H1 (cell line): ENCODE results near the gene TMEM131L. TPM values are rescaled to one million over a fixed set of nuclear protein-coding genes. Genes with fewer than 3 reads are reported as not detected.

Source experiments
- CTCF ChIA-PET: fragments of 300-600 bp; sonication (Branson Sonifier 250); formaldehyde crosslinking; loops from one replicate; lab custom pipeline; 2021; ENCODE audit not compliant: partially characterized antibody; lab: Charles Lee
- POLR2A ChIA-PET: fragments of 300-600 bp; sonication (Branson Sonifier 250); formaldehyde crosslinking; loops from one replicate; lab custom pipeline; 2021; ENCODE audit warnings: inconsistent platforms; ENCODE audit not compliant: partially characterized antibody; lab: Charles Lee
- DNase-seq, 2 experiments: peaks; one replicate each; pipeline versions ENCODE4 v3.0.0 to v3.0.0-alpha.2; 2010 to 2022; ENCODE audit warnings: low spot score in 2 of 2, low read depth in 1 of 2, mixed read lengths in 1 of 2
- FAIRE-seq: peaks from 2 replicates; lab custom pipeline; 2011; peaks lifted over from hg19 to GRCh38; lab: Jason Lieb, UNC
- H2AFZ ChIP-seq: 2 replicates; pipeline ENCODE4 v1.8.1; 2012; ENCODE audit warnings: low read length, inconsistent platforms
- H2AK5ac ChIP-seq: 2 replicates; pipeline ENCODE4 v1.6.1; 2013; ENCODE audit warnings: low read depth, low read length
- H2BK120ac ChIP-seq: replicated peaks from 2 replicates; pipeline ENCODE3; 2013; ENCODE audit warnings: low read depth, low read length, inconsistent platforms
- H2BK12ac ChIP-seq: 2 replicates; pipeline ENCODE4 v1.6.1; 2013; ENCODE audit warnings: low read depth, low read length
- H2BK15ac ChIP-seq: 2 replicates; pipeline ENCODE4 v1.6.1; 2013; ENCODE audit warnings: low read length
- H2BK20ac ChIP-seq: 2 replicates; pipeline ENCODE4 v1.6.1; 2013; ENCODE audit warnings: low read length
- H2BK5ac ChIP-seq: 2 replicates; pipeline ENCODE4 v1.6.1; 2013; ENCODE audit warnings: low read depth, low read length
- H3K14ac ChIP-seq: 2 replicates; pipeline ENCODE4 v1.6.1; 2013; ENCODE audit warnings: inconsistent platforms; ENCODE audit not compliant: insufficient read length
- H3K18ac ChIP-seq: 2 replicates; pipeline ENCODE4 v1.6.1; 2013; ENCODE audit warnings: low read length; ENCODE audit errors: extremely low read depth
- H3K23ac ChIP-seq: 2 replicates; pipeline ENCODE4 v1.6.1; 2013; ENCODE audit warnings: inconsistent platforms; ENCODE audit not compliant: insufficient read length
- H3K23me2 ChIP-seq: 2 replicates; pipeline ENCODE4 v1.6.1; 2013; ENCODE audit warnings: low read depth, low read length
- H3K27ac ChIP-seq: 2 replicates; pipeline ENCODE4 v1.6.1; 2011; ENCODE audit warnings: low read depth, low read length, inconsistent platforms
- H3K27me3 ChIP-seq, 4 experiments: replicated peaks in 1 of 4; 1 replicate in 1 of 4; 2 replicates in 3 of 4; pipeline versions ENCODE4 v1.6.1 to v1.8.1; 2011 to 2013; ENCODE audit warnings: low read length in 3 of 4, mild to moderate bottlenecking in 3 of 4, inconsistent platforms in 2 of 4, mixed read lengths in 2 of 4, moderate library complexity in 1 of 4; ENCODE audit not compliant: control insufficient read depth in 3 of 4, insufficient read depth in 3 of 4; ENCODE audit errors: extremely low read depth in 1 of 4
- H3K36me3 ChIP-seq, 4 experiments: 2 replicates each; pipeline versions ENCODE4 v1.6.1 to v1.8.1; 2011 to 2013; ENCODE audit warnings: mild to moderate bottlenecking in 4 of 4, low read length in 3 of 4, moderate library complexity in 2 of 4, control low read depth in 1 of 4, inconsistent platforms in 1 of 4; ENCODE audit not compliant: insufficient read depth in 4 of 4, control insufficient read depth in 2 of 4
- H3K4ac ChIP-seq: replicated peaks from 2 replicates; pipeline ENCODE3; 2013; ENCODE audit warnings: low read length, low read depth, mixed read lengths, inconsistent platforms; ENCODE audit not compliant: insufficient read length
- H3K4me1 ChIP-seq, 4 experiments: replicated peaks in 1 of 4; 1 replicate in 1 of 4; 2 replicates in 3 of 4; pipeline versions ENCODE4 v1.6.1 to v1.8.1; 2011 to 2013; ENCODE audit warnings: low read length in 3 of 4, inconsistent platforms in 2 of 4, mixed read lengths in 1 of 4; ENCODE audit not compliant: insufficient read depth in 4 of 4, control insufficient read depth in 3 of 4
- H3K4me2 ChIP-seq, 2 experiments: 2 replicates each; pipeline versions ENCODE4 v1.6.1 to v1.8.1; 2011 to 2013; ENCODE audit warnings: low read depth in 2 of 2, low read length in 2 of 2, control low read depth in 1 of 2, inconsistent platforms in 1 of 2, mild to moderate bottlenecking in 1 of 2; ENCODE audit not compliant: insufficient read depth in 1 of 2
- H3K4me3 ChIP-seq, 4 experiments: fragments of 200-600, 300-600 bp in 1 of 4; sonication (generic), shearing (Covaris generic), sonication (Bioruptor Twin) in 1 of 4; 2 replicates each; pipeline versions ENCODE4 v1.5.1 to v1.8.1; 2011 to 2016; ENCODE audit warnings: low read length in 4 of 4, low read depth in 3 of 4, control low read depth in 2 of 4, inconsistent platforms in 2 of 4, mild to moderate bottlenecking in 2 of 4, mixed read lengths in 1 of 4, moderate library complexity in 1 of 4; ENCODE audit not compliant: insufficient read depth in 2 of 4; ENCODE audit errors: extremely low read depth in 1 of 4
- H3K56ac ChIP-seq: replicated peaks from 2 replicates; pipeline ENCODE3; 2013; ENCODE audit warnings: low read depth, mild to moderate bottlenecking, mixed read lengths, low read length, inconsistent platforms; ENCODE audit not compliant: insufficient read length
- H3K79me1 ChIP-seq: 2 replicates; pipeline ENCODE4 v1.6.1; 2013; ENCODE audit warnings: low read depth, low read length, control low read depth
- H3K79me2 ChIP-seq, 2 experiments: 2 replicates each; pipeline versions ENCODE4 v1.6.1 to v1.8.1; 2012 to 2013; ENCODE audit warnings: low read length in 2 of 2, mild to moderate bottlenecking in 2 of 2, inconsistent platforms in 1 of 2; ENCODE audit not compliant: insufficient read depth in 2 of 2, control insufficient read depth in 1 of 2
- H3K9ac ChIP-seq, 4 experiments: replicated peaks in 1 of 4; 1 replicate in 1 of 4; 2 replicates in 3 of 4; pipeline versions ENCODE4 v1.6.1 to v1.8.1; 2011 to 2013; ENCODE audit warnings: low read depth in 3 of 4, low read length in 3 of 4, control low read depth in 2 of 4, mild to moderate bottlenecking in 2 of 4, moderate library complexity in 2 of 4, inconsistent platforms in 1 of 4; ENCODE audit errors: extremely low read depth in 1 of 4
- H3K9me3 ChIP-seq, 2 experiments: 2 replicates each; pipeline versions ENCODE4 v1.6.1 to v1.8.1; 2012 to 2013; ENCODE audit warnings: mild to moderate bottlenecking in 2 of 2, moderate library complexity in 2 of 2, control low read depth in 1 of 2, inconsistent platforms in 1 of 2, low read depth in 1 of 2, low read length in 1 of 2, mixed read lengths in 1 of 2; ENCODE audit not compliant: insufficient read depth in 2 of 2
- H4K20me1 ChIP-seq, 2 experiments: replicated peaks in 1 of 2; 2 replicates each; pipeline versions ENCODE3 to v1.8.1; 2011 to 2013; ENCODE audit warnings: inconsistent platforms in 2 of 2, low read length in 2 of 2, mild to moderate bottlenecking in 1 of 2; ENCODE audit not compliant: insufficient read depth in 2 of 2, control insufficient read depth in 1 of 2
- H4K5ac ChIP-seq: 2 replicates; pipeline ENCODE4 v1.6.1; 2013; ENCODE audit warnings: low read length, low read depth, mixed read lengths, inconsistent platforms; ENCODE audit not compliant: insufficient read length
- H4K8ac ChIP-seq: 2 replicates; pipeline ENCODE4 v1.8.0; 2013; ENCODE audit warnings: mild to moderate bottlenecking, moderate library complexity, low read length, inconsistent platforms; ENCODE audit not compliant: insufficient read depth; ENCODE audit errors: extremely low read depth
- H4K91ac ChIP-seq: replicated peaks from 2 replicates; pipeline ENCODE3; 2013; ENCODE audit warnings: low read length, mixed read lengths, inconsistent platforms; ENCODE audit not compliant: insufficient read length
- GTF2F1 ChIP-seq: IDR thresholded peaks from 2 replicates; pipeline ENCODE4 v1.6.1; 2012; ENCODE audit warnings: low read depth, low read length, improper control_type of control experiment, borderline replicate concordance
- NRF1 ChIP-seq: IDR thresholded peaks from 2 replicates; pipeline ENCODE4 v1.6.1; 2011; ENCODE audit warnings: mild to moderate bottlenecking, low read depth, low read length, improper control_type of control experiment
- SIRT6 ChIP-seq: IDR thresholded peaks from one replicate; pipeline ENCODE4 v1.7.1; 2012; ENCODE audit warnings: low read length, inconsistent platforms
- SP1 ChIP-seq: IDR thresholded peaks from 2 replicates; pipeline ENCODE4 v1.6.1; 2011; ENCODE audit warnings: low read depth, low read length
- YY1 ChIP-seq: IDR thresholded peaks from 2 replicates; pipeline ENCODE4 v1.6.1; 2011; ENCODE audit warnings: low read depth, mild to moderate bottlenecking, low read length
- WGBS, 2 experiments: shearing (Covaris generic) in 1 of 2; methylation state at CpG; one replicate each; pipeline versions ENCODE4 v1.1.6 to v1.1.7; 2013 to 2015; ENCODE audit warnings: low lambda C conversion rate in 2 of 2, mixed read lengths in 2 of 2, inconsistent platforms in 1 of 2, low coverage in 1 of 2, missing lambda C conversion rate in 1 of 2; ENCODE audit not compliant: insufficient replicate concordance in 2 of 2, insufficient coverage in 1 of 2, insufficient read length in 1 of 2; ENCODE audit errors: extremely low coverage in 1 of 2, missing lambda C conversion rate in 1 of 2; 5-methylcytosine and 5-hydroxymethylcytosine counted together
- polyA plus RNA-seq, 7 experiments: library from polyadenylated mRNA; depleted of rRNA in 3 of 7; stranded (reverse) in 5 of 7; unstranded in 2 of 7; fragments of >200 nt in 5 of 7; fragments of 200-250 nt in 2 of 7; gene quantifications; 1 replicate in 5 of 7; 2 replicates in 1 of 7; 4 replicates in 1 of 7; pipeline versions ENCODE4 v1.2.1 to v1.2.3, GENCODE V29; 2011 to 2013; ENCODE audit warnings: missing spikeins in 2 of 7, mixed read lengths in 2 of 7
- total RNA-seq: library from RNA; stranded (reverse); fragmentation: NEBNext Ultra II Directional; extraction: Animal tissue kit (Norgen Biotek cat#: 25700); gene quantifications from 2 replicates; pipeline ENCODE4 v1.2.1, GENCODE V29; 2021

TMEM131L gene
- total and polyA plus RNA-seq, 2 of the 8 experiments (the other 6 are each of a cell fraction or from before 2014, with no cell fraction given), result 14.3 to 26.1 TPM

DNA sequence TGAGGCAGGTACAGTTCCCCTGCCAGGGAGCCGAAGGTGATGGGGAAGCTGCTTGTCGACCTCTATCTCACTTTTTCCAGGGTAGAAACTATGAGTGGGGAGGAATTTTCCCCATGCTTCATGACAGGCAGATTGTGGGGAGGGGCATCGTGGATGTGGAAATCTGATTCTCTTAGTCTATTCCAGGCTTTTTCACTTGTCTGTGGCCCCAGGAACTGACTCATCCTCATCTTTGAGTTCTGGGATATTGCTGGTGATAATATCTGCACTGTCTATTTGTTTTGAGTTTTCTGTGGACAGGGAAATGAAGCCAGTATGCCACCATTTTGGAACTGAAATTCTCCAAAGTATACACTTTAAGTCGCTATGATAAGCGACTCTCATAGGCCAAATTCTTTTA is 210.3 kb downstream of the TMEM131L start:
- Histone ChIP-seq H2BK120ac (no peak overlapping the region), H3K27ac (no peak overlapping the region), H3K9me3 (no peaks in the 10 kb centered on the region; a peak in 1 of 4 replicates), H3K18ac (no peak overlapping the region), H3K9ac (no peak overlapping the region), H3K79me2 (no peaks in the 10 kb centered on the region), H3K4ac (no peak overlapping the region), H4K91ac (no peak overlapping the region), H4K5ac (no peak overlapping the region), H3K4me1 (no peaks in the 10 kb centered on the region), H2AK5ac (no peak overlapping the region), H3K14ac (no peak overlapping the region), H3K79me1 (no peaks in the 10 kb centered on the region), H3K23ac (no peak overlapping the region), H3K4me3 (no peak overlapping the region), H3K23me2 (no peaks in the 10 kb centered on the region), H3K36me3 (no peaks in the 10 kb centered on the region), H2BK20ac (no peak overlapping the region), H2BK12ac (no peak overlapping the region), H2BK5ac (no peak overlapping the region), H4K8ac (no peak overlapping the region), H2BK15ac (no peak overlapping the region), H2AFZ (no peak overlapping the region), H3K4me2 (no peak overlapping the region), H4K20me1 (no peaks in the 10 kb centered on the region), H3K27me3 (peaks cover 0 to 2% (median under 1%) of the 10 kb centered on the region in 4 experiments; a peak in 1 of 7 replicates), H3K56ac (no peak overlapping the region)
- CTCF ChIA-PET, result interaction anchor here (2.4 kb wide), 1 partner anchor 27 kb away, joined by 8 read pairs; no protein-coding TSS in a partner anchor
- 87% methylated on average over 5 of the region's 5 CpGs; no CpG with 5 or more reads in 1 of the 2 experiments for WGBS, 2 experiments
- POLR2A ChIA-PET, result no interaction called here
- DNase-seq, result no peak
- TF ChIP-seq GTF2F1 (no peak), SIRT6 (no peak), SP1 (no peak), YY1 (no peak), NRF1 (no peak)
- no peak for FAIRE-seq
